ENCODE measurements around the gene PEX11A.

The PEX11A gene

DNA sequence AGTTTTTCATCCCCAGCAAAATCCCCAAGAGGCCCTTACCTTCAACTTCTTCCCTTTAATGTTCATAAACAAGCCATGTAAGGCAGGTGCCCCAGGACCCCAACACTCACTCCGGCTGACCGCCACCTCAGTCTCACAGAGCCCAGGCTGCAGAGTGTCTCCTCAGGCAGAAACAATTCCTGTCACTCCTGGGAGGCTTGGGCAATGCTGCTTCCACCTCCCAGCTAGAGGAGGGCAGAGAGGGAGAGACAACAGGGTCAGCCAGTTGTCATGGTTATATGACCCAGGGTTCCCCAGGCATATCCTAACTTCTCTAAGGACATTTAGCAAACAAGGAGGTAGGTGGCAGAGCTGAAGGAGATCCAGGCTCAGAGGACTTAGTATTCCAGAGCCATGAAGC lies 11.3 kb downstream of the PEX11A start, which contains the start of gene PLIN1:
Gene PLIN1 (minus strand): TSS at position 156 of the 400 bp plus-strand sequence. CDS start 1,878 bp downstream, outside the sequence.
- TF ChIP-seq, protein P1, sequence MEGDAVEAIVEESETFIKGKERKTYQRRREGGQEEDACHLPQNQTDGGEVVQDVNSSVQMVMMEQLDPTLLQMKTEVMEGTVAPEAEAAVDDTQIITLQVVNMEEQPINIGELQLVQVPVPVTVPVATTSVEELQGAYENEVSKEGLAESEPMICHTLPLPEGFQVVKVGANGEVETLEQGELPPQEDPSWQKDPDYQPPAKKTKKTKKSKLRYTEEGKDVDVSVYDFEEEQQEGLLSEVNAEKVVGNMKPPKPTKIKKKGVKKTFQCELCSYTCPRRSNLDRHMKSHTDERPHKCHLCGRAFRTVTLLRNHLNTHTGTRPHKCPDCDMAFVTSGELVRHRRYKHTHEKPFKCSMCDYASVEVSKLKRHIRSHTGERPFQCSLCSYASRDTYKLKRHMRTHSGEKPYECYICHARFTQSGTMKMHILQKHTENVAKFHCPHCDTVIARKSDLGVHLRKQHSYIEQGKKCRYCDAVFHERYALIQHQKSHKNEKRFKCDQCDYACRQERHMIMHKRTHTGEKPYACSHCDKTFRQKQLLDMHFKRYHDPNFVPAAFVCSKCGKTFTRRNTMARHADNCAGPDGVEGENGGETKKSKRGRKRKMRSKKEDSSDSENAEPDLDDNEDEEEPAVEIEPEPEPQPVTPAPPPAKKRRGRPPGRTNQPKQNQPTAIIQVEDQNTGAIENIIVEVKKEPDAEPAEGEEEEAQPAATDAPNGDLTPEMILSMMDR (IDR thresholded peaks at IDR 0.05; ENCODE audit: low read depth, low read length, missing control alignments), result no peak
- no peak for DNase-seq (ENCODE audit: extremely low read depth, low read depth)
- H3K4me3 ChIP-seq (replicated peaks; ENCODE audit: low read depth, low read length), result no peak within 1 kb of the TSS

DNA sequence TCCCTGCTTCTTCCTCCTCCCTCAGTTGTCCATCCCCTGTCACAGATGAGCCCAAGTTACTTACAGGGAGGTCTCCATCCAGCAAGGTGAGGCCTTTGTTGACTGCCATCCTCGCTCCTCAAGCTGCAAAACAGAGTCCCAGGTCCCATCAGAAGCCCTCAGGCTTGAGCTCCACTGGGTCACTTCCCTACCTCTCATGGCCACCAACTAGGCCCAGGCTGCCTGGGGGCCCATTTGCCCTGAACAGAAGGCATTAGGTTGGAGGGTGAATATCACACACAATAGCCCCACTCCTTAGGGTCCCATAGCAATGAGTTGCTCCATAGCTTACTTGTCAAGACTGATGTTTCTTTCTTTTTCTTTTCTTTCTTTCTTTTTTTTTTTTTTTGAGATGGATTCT lies 13.2 kb downstream of the PEX11A start:
- no peak overlapping the region for H3K4me3 ChIP-seq (replicated peaks; ENCODE audit: low read depth, low read length)
- TF ChIP-seq, protein P1 (IDR thresholded peaks at IDR 0.05; ENCODE audit: low read depth, low read length, missing control alignments), result no peak
- no peak for DNase-seq (ENCODE audit: extremely low read depth, low read depth)

DNA sequence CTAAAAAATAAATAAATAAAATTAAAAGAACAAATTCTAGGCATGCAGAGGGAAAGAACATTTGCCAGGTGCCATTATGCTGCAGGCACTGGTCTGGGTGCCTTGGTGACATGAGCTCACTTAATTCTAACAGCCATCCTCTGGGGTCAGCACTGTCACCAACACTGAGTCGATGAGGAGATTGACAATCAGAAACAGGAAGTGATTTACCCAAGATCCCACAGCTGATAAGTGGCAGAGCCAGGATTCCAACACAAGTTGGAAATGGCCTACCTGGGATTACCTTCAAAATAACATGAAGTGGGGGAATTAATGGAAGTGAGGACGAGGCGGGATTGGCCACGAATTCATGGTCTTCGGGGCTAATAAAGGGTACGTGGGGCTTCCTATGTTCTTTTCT lies 14.9 kb downstream of the PEX11A start:
- no peak for DNase-seq (ENCODE audit: extremely low read depth, low read depth)
- TF ChIP-seq, protein P1 (IDR thresholded peaks at IDR 0.05; ENCODE audit: low read depth, low read length, missing control alignments), result no peak
- H3K4me3 ChIP-seq (replicated peaks; ENCODE audit: low read depth, low read length), result no peak overlapping the region

DNA sequence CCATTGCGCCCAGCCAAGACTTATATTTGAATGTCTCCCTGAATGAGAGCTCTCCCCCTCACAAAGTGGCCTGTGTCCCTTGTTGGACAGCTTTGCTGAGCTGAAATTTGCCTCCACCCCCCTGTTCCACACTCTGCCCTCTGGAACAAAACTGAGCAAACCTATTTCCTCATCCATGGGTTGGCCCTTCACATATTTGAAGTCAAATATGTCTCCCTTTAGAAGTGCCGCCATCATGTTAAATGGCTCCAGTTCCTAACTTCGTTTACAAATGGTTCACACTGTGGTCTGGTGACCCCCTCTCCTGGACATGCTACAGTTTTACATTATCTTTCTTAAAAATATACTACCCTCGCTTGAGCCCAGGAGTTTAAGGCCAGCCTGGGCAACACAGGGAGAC lies 16.0 kb downstream of the PEX11A start:
- DNase-seq (ENCODE audit: extremely low read depth, low read depth), result no peak
- H3K4me3 ChIP-seq (replicated peaks; ENCODE audit: low read depth, low read length), result no peak overlapping the region
- TF ChIP-seq, protein P1 (IDR thresholded peaks at IDR 0.05; ENCODE audit: low read depth, low read length, missing control alignments), result no peak

DNA sequence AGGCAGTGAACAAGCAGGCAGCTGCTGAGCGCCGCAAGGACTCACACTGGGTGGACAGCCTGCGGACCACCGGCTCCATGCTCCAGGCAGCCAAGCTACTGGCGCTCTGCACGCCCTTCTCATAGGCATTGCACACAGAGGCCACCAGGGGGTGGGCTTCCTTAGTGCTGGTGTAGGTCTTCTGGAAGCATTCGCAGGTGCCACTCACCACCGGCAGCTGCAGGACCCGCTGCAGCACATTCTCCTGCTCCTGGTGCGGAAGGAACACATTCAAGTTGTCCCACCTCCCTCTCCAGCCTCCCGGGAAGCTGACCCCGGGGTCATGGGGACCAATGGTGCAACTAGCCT lies 17.4 kb downstream of the PEX11A start:
- DNase-seq (ENCODE audit: extremely low read depth, low read depth), result no peak
- TF ChIP-seq, protein P1 (IDR thresholded peaks at IDR 0.05; ENCODE audit: low read depth, low read length, missing control alignments), result peak; percentile 59
- H3K4me3 ChIP-seq (replicated peaks; ENCODE audit: low read depth, low read length), result no peak overlapping the region

DNA sequence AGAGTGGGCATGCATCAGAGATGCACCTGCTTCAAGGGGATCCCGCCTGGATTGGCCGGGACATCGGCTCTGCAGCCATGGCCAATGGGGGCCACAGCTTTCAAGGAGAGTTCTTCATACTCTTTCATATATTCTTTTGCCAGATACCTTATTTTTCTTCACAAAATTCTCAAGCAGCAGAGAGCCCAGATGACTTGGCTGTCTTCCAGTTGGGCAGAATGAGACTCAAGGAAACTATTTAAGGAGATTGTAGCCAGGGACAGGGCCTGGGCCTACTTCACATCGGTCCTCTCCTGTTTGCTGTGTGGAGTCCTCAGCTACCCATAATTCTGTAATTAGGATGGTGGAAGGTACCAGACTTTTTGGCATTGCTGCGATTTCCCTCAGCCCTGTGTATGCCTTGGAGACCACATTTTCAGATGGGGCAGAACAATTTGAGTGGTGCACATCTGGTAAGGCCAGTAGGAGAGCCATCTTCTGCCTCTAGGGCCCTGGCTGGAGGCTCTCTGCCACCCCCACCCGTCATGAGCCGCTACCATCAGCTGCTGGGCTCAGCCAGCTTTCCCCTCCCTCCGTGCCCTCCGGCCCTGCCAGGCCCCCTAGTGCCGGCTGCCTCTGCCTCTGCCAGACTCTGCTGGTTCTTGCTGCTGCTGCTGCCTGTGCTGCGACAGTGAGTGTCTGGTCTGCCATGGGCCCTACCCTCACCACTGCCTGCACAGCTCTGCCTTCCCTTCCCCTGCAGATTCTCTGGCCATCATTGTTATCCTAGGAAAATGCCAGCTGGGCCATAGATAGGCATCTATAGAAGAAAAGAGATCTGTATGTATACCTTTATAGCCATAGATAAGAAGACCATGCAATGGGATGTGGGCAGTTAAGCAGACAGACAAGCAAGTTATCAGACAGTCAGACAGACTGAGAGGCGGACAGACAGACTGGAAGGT lies 18.1 kb downstream of the PEX11A start:
- DNase-seq (ENCODE audit: extremely low read depth, low read depth), result no peak
- TF ChIP-seq, protein P1 (IDR thresholded peaks at IDR 0.05; ENCODE audit: low read depth, low read length, missing control alignments), result no peak
- H3K4me3 ChIP-seq (replicated peaks; ENCODE audit: low read depth, low read length), result no peak overlapping the region
